DOHH2 (cell line): Measurements from ENCODE around the gene BHLHE23.

Experiments
- H3F3A ChIP-seq: fragments of 200-600 bp; sonication (generic), shearing (Covaris generic); 2 replicates; pipeline ENCODE4 v1.6.0; 2016; ENCODE audit warnings: antibody characterized with exemption, mild to moderate bottlenecking; ENCODE audit not compliant: control insufficient read depth, insufficient read depth
- H3K27ac ChIP-seq: fragments of 200-600 bp; sonication (generic); 2 replicates; pipeline ENCODE4 v1.5.1; 2014; ENCODE audit warnings: low read depth, mild to moderate bottlenecking, low read length, moderate library complexity
- H3K27me3 ChIP-seq: fragments of 200-600 bp; sonication (generic); 2 replicates; pipeline ENCODE4 v1.6.1; 2014; ENCODE audit warnings: mild to moderate bottlenecking, low read length, mixed read lengths; ENCODE audit not compliant: control insufficient read depth
- H3K36me3 ChIP-seq: fragments of 200-600 bp; sonication (generic); 2 replicates; pipeline ENCODE4 v1.6.1; 2014; ENCODE audit warnings: mild to moderate bottlenecking, low read length, moderate library complexity, mixed read lengths; ENCODE audit not compliant: control insufficient read depth
- H3K4me1 ChIP-seq: fragments of 200-600 bp; sonication (generic); 2 replicates; pipeline ENCODE4 v1.6.1; 2014; ENCODE audit warnings: mild to moderate bottlenecking, low read length, mixed read lengths; ENCODE audit not compliant: control insufficient read depth
- H3K4me2 ChIP-seq: fragments of 200-600 bp; sonication (generic); 2 replicates; pipeline ENCODE4 v1.6.0; 2014; ENCODE audit warnings: mild to moderate bottlenecking, low read length, moderate library complexity
- H3K4me3 ChIP-seq: fragments of 200-600 bp; sonication (generic); 2 replicates; pipeline ENCODE4 v1.5.1; 2014; ENCODE audit warnings: mild to moderate bottlenecking, low read length, mixed read lengths
- H3K79me2 ChIP-seq: fragments of 200-600 bp; sonication (generic); 2 replicates; pipeline ENCODE4 v1.6.1; 2014; ENCODE audit warnings: mild to moderate bottlenecking, low read length, mixed read lengths; ENCODE audit not compliant: control insufficient read depth
- H3K9me2 ChIP-seq: fragments of 200-600 bp; sonication (generic); replicated peaks from 2 replicates; pipeline ENCODE4 v1.6.1; 2014; ENCODE audit warnings: mild to moderate bottlenecking, low read length, mixed read lengths; ENCODE audit not compliant: control insufficient read depth
- H3K9me3 ChIP-seq: fragments of 200-600 bp; sonication (generic); 2 replicates; pipeline ENCODE4 v1.6.1; 2014; ENCODE audit warnings: antibody characterized with exemption, low read length, mixed read lengths; ENCODE audit not compliant: control insufficient read depth, insufficient read depth
- H4K20me1 ChIP-seq: fragments of 200-600 bp; sonication (generic); 2 replicates; pipeline ENCODE4 v1.6.0; 2014; ENCODE audit warnings: low read depth, mild to moderate bottlenecking, antibody characterized with exemption, low read length, moderate library complexity; ENCODE audit not compliant: control insufficient read depth, insufficient read depth
- EZH2phosphoT487 ChIP-seq: fragments of 200-600 bp; sonication (generic); IDR thresholded peaks from 2 replicates; pipeline ENCODE4 v1.6.1; 2017; ENCODE audit warnings: borderline replicate concordance, mild to moderate bottlenecking, antibody characterized with exemption, low read length, moderate library complexity, mixed read lengths
- TF ChIP-seq, protein P1 (sequence below): fragments of 200-600 bp; sonication (generic); IDR thresholded peaks from one replicate; pipeline ENCODE4 v1.5.1; 2014; ENCODE audit warnings: antibody characterized with exemption, mild to moderate bottlenecking, low read depth, low read length; ENCODE audit not compliant: poor library complexity, severe bottlenecking

The BHLHE23 gene

DNA sequence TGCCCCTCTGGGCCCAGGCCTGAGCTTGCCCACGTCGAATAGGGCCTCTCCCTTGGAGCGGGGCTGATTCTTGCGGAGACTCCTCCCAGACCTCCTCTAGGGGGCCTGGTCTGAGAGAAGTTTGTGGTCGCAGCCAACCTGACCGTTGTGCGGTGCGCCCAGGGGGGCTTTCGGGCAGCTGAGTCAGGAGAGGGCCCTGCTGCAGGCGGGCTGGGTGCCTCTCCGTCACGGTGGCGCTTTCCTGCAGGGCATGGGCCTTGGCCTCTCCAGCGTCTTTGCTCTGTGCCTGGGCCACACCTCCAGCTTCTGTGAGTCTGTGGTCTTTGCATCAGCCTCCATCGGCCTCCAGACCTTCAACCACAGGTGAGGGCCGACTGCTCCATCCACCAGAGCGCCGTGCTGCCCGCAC lies 41.4 kb downstream of the BHLHE23 start:
- 0 out of 2 replicates have a peak, but pooled peaks cover 4% of the 10 kb centered on the region for H3F3A ChIP-seq
- TF ChIP-seq EZH2phosphoT487 = no peak
- TF ChIP-seq, protein P1, sequence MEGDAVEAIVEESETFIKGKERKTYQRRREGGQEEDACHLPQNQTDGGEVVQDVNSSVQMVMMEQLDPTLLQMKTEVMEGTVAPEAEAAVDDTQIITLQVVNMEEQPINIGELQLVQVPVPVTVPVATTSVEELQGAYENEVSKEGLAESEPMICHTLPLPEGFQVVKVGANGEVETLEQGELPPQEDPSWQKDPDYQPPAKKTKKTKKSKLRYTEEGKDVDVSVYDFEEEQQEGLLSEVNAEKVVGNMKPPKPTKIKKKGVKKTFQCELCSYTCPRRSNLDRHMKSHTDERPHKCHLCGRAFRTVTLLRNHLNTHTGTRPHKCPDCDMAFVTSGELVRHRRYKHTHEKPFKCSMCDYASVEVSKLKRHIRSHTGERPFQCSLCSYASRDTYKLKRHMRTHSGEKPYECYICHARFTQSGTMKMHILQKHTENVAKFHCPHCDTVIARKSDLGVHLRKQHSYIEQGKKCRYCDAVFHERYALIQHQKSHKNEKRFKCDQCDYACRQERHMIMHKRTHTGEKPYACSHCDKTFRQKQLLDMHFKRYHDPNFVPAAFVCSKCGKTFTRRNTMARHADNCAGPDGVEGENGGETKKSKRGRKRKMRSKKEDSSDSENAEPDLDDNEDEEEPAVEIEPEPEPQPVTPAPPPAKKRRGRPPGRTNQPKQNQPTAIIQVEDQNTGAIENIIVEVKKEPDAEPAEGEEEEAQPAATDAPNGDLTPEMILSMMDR = no peak
- no peaks in the 10 kb centered on the region for H3K9me2 ChIP-seq
- no peaks in the 10 kb centered on the region; the same call in 1 of the 2 replicates for H4K20me1 ChIP-seq
- no peaks in the 10 kb centered on the region for H3K4me1 ChIP-seq
- no peaks in the 10 kb centered on the region for H3K27me3 ChIP-seq
- H3K4me3 ChIP-seq = no peak overlapping the region
- H3K36me3 ChIP-seq = peaks cover 47% of the 10 kb centered on the region
- H3K79me2 ChIP-seq = no peaks in the 10 kb centered on the region
- H3K27ac ChIP-seq = no peak overlapping the region
- no peaks in the 10 kb centered on the region for H3K9me3 ChIP-seq
- no peak overlapping the region for H3K4me2 ChIP-seq

DNA sequence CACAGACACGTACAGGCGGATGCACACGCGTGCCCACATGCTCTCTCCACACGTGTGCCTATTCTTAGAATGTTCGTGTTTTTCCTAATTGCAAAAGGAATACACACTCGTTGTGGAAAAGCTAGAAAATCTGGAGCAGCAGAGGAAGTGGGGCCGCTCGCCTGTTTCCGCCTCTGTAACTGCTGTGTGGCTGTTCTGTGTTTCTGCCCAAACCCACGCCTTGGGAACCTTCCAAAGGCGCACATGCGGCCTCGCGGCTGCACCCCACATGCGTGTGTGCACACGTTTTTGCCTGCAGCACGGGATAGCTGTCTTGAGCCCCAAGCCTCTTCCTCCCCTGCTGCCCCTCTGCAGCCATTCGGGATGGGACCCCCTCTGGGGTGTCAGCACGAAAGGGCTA lies 42.1 kb downstream of the BHLHE23 start:
- Histone ChIP-seq H3K27ac (no peak overlapping the region), H3K27me3 (no peaks in the 10 kb centered on the region), H3F3A (0 out of 2 replicates have a peak, but pooled peaks cover 4% of the 10 kb centered on the region), H3K79me2 (no peaks in the 10 kb centered on the region), H3K4me3 (no peak overlapping the region), H3K36me3 (peaks cover 53% of the 10 kb centered on the region), H3K9me2 (no peaks in the 10 kb centered on the region), H3K9me3 (no peaks in the 10 kb centered on the region), H3K4me1 (no peaks in the 10 kb centered on the region), H4K20me1 (no peaks in the 10 kb centered on the region; the same call in 1 of the 2 replicates), H3K4me2 (no peak overlapping the region)
- no peak for TF ChIP-seq EZH2phosphoT487
- TF ChIP-seq, protein P1 = no peak

DNA sequence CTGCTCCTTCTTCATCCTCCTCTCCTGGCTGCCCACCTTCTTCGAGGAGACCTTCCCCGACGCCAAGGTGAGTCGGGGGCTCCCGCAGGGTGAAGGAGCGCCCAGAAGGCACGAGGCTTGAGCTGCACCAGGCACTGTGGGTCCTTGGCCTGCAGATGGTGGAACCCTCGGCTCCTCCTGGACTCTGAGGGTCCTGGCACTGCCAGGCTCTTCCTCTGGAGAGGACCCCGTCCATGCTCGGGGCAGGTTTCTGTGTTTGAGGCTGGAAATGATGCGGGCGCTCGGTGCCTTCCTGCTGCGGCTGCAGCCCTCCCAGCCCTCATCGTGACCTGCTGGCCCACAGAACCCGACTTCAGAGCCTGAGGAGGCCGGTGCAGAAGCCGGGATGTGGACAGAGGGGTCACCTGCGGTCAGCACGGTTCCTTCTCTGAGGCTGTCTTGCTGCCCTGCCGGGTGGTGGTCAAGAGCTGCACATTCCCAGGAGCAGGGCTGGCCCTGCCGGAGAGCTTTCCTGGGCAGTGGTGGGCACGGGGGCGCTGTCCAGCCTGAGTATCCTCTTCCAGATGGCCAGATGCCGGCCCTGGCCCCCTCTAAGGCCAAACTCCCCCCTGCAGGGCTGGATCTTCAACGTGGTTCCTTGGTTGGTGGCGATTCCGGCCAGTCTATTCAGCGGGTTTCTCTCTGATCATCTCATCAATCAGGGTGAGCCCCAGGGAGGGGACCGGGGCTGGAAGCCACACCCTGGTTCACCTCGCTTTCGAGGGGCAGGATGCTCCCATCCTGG lies 43.0 kb downstream of the BHLHE23 start:
- Histone ChIP-seq H3K4me1 (no peaks in the 10 kb centered on the region), H4K20me1 (no peaks in the 10 kb centered on the region; the same call in 1 of the 2 replicates), H3K4me3 (no peak overlapping the region), H3K79me2 (no peaks in the 10 kb centered on the region), H3K27ac (no peak overlapping the region), H3F3A (0 out of 2 replicates have a peak, but pooled peaks cover 4% of the 10 kb centered on the region), H3K9me2 (no peaks in the 10 kb centered on the region), H3K4me2 (no peak overlapping the region), H3K27me3 (no peaks in the 10 kb centered on the region), H3K36me3 (peaks cover 60% of the 10 kb centered on the region), H3K9me3 (no peaks in the 10 kb centered on the region)
- no peak for TF ChIP-seq EZH2phosphoT487
- TF ChIP-seq, protein P1 = no peak
